Measurements from ENCODE around the gene MTMR6. TPM values are rescaled to one million over a fixed set of nuclear protein-coding genes. Genes with fewer than 3 reads are reported as not detected.
"Not testable (repeated sequence)": the region's sequence is repeated elsewhere in the genome, so short reads cannot be mapped to it uniquely, and the experiment has no call there.

MTMR6 gene
- total RNA-seq, 4 donors from 2014 or later = 19.9 to 28.4 (median 23.6) TPM

DNA sequence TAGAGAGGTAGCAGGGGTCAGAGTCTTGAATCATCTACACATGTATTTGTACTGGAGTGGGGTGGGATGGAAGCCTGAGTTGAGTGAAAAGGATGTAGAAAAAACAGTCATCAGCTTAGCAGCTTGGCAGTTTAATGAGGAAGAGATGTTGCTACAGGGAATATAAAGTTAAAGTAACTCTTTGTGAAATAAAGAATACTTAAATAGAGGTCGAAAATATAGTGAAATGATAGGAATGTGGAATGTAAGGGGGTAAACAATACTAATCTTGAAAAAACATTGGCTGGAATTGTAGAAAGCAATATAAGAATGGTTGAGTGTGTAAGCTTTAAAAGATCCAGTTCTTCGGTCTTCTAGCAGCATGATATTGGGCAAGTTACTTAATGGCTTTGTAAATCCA lies 36.8 kb upstream of the MTMR6 start:
- DNase-seq (ENCODE audit: extremely low spot score) = no peak
- Histone ChIP-seq H3K27ac (replicated peaks in 1 of 4) (no peak overlapping the region), H3K27me3 (no peaks in the 10 kb centered on the region), H3K4me3 (no peak overlapping the region), H3K4me1 (no peaks in the 10 kb centered on the region), H3K9me3 (no peaks in the 10 kb centered on the region), H3K36me3 (peaks cover 50 to 88% (median 70%) of the 10 kb centered on the region in 4 donors)
- 87% methylated on average over 2 of the region's 2 CpGs for WGBS
- intact Hi-C loops (cut with DNase I) = no loop called here
- TF ChIP-seq POLR2A (IDR thresholded peaks at IDR 0.05; ENCODE audit: low read depth) = no peak
- no peak for TF ChIP-seq EP300 (IDR thresholded peaks at IDR 0.05)
- TF ChIP-seq POLR2AphosphoS5 (IDR thresholded peaks at IDR 0.05) = no peak
- TF ChIP-seq, protein P1, sequence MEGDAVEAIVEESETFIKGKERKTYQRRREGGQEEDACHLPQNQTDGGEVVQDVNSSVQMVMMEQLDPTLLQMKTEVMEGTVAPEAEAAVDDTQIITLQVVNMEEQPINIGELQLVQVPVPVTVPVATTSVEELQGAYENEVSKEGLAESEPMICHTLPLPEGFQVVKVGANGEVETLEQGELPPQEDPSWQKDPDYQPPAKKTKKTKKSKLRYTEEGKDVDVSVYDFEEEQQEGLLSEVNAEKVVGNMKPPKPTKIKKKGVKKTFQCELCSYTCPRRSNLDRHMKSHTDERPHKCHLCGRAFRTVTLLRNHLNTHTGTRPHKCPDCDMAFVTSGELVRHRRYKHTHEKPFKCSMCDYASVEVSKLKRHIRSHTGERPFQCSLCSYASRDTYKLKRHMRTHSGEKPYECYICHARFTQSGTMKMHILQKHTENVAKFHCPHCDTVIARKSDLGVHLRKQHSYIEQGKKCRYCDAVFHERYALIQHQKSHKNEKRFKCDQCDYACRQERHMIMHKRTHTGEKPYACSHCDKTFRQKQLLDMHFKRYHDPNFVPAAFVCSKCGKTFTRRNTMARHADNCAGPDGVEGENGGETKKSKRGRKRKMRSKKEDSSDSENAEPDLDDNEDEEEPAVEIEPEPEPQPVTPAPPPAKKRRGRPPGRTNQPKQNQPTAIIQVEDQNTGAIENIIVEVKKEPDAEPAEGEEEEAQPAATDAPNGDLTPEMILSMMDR (IDR thresholded peaks at IDR 0.05) = no peak

DNA sequence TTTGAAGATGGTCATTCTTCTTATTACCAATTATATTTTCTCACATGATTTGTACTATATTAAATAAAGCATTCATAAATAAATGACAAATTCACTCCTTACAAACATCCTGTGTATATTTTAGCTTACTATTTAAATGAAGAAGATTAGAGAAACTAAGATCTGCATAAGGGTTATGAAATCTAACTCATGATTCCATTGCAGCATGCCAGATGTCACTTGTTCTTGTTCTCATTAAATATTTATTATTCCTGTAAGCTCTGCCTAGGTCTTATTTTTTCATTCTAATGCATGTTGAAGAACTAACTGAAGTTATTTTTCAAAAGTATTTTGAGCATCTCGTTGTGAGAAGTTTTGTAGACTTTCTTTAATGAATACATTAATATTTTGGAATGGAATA lies 32.5 kb upstream of the MTMR6 start:
- no peak overlapping the region for H3K4me3 ChIP-seq
- TF ChIP-seq, protein P1 (IDR thresholded peaks at IDR 0.05) = no peak
- no peak for TF ChIP-seq POLR2AphosphoS5 (IDR thresholded peaks at IDR 0.05)
- TF ChIP-seq EP300 (IDR thresholded peaks at IDR 0.05) = no peak
- no peak for TF ChIP-seq POLR2A (IDR thresholded peaks at IDR 0.05; ENCODE audit: low read depth)
- DNase-seq (ENCODE audit: extremely low spot score) = no peak
- H3K9me3 ChIP-seq = no peaks in the 10 kb centered on the region
- peaks cover 28 to 81% (median 51%) of the 10 kb centered on the region in 4 donors for H3K36me3 ChIP-seq
- intact Hi-C loops (cut with DNase I) = no loop called here
- H3K27me3 ChIP-seq = no peaks in the 10 kb centered on the region
- 79% methylated on average over 1 of the region's 1 CpG for whole genome bisulfite sequencing
- no peak overlapping the region for H3K27ac ChIP-seq (replicated peaks in 1 of 4)
- no peaks in the 10 kb centered on the region for H3K4me1 ChIP-seq

DNA sequence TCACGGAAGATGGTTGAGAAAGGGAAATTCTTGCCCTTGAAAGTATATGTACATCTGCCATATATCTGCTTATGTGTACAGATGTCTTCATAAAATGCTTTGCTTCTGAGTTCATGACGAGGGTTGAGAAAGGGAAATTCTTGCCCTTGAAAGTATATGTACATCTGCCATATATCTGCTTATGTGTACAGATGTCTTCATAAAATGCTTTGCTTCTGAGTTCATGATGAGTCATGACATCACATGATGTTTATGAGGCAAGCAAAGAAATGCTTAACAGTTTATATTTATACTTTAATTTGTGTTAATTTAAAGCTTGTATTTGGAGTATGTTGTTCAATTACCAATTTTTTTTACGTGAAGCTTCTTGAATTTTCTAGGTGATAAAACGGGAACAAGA lies 31.7 kb upstream of the MTMR6 start:
- H3K4me1 ChIP-seq; H3K27me3 ChIP-seq; DNase-seq (ENCODE audit: extremely low spot score); H3K9me3 ChIP-seq; intact Hi-C loops (cut with DNase I); H3K4me3 ChIP-seq; H3K27ac ChIP-seq (replicated peaks in 1 of 4): not testable (repeated sequence)
- 92% methylated on average over 4 of the region's 4 CpGs for WGBS
- peaks cover 30 to 81% (median 55%) of the 10 kb centered on the region in 4 donors for H3K36me3 ChIP-seq

DNA sequence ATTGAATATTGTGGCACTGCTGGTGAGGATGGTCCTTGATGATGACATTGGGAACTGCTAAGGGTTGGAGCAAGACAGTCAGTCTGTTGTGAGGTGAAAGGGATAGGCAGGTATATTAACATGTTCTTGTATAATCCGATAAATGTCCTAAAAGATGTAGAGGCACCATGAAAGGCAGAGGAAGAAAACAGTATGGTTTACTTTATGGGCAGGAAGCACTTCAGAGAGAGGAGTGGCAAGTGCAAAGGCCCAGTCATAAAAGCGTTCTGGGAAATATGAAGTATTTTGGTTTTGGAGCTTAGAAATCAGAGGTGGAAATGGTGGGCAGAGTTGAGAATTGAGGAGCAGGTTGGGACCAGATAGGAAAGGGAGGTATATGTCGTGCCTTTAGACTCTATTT lies 23.6 kb upstream of the MTMR6 start:
- no peak for DNase-seq (ENCODE audit: extremely low spot score)
- Histone ChIP-seq H3K27me3 (no peaks in the 10 kb centered on the region), H3K9me3 (no peaks in the 10 kb centered on the region), H3K4me1 (peaks cover 0 to 14% (median under 1%) of the 10 kb centered on the region in 4 donors), H3K36me3 (peaks cover 28 to 82% (median 68%) of the 10 kb centered on the region in 4 donors), H3K4me3 (no peak overlapping the region), H3K27ac (replicated peaks in 1 of 4) (no peak overlapping the region)
- intact Hi-C loops (cut with DNase I) = no loop called here
- WGBS = 96% methylated on average over 3 of the region's 3 CpGs
- TF ChIP-seq, protein P1 (IDR thresholded peaks at IDR 0.05) = no peak
- TF ChIP-seq POLR2AphosphoS5 (IDR thresholded peaks at IDR 0.05) (no peak), EP300 (IDR thresholded peaks at IDR 0.05) (no peak), POLR2A (IDR thresholded peaks at IDR 0.05; ENCODE audit: low read depth) (no peak)

DNA sequence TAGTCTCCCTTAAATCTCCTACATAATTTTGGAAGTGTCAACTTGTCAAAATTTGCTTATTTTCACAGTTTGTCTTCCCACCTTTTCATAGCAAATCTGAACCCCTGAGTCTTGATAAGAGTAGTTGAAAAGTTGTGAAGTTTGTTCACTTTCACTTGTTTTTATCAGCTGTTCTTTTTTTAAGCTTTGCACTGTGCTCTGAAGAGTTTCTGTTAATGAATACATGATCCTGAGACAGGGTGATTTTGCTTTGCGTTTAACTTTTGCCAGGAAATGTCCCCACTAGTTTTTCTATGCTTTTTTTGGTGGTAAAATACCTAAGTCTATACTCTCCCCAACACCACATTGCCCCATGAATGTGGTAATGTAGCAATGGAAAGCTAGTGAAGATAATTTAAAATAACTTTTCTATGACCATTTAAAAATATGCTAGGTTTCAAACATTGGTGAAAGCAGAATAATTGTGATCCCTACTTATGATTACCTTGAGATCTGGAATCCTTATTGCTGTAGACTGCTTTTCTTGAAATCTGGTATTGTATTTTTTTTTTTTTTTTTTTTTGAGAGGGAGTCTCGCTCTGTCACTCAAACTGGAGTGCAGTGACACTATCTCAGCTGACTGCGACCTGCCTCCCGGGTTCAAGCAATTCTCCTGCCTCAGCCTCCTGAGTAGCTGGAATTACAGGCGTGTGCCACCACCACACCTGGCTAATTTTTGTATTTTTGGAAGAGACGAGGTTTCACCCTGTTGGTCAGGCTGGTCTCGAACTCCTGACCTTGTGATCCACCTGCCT lies 19.6 kb upstream of the MTMR6 start:
- H3K4me1 ChIP-seq = peaks cover 13 to 33% (median 24%) of the 10 kb centered on the region in 4 donors
- no peaks in the 10 kb centered on the region for H3K9me3 ChIP-seq
- no peaks in the 10 kb centered on the region for H3K27me3 ChIP-seq
- TF ChIP-seq EP300 (IDR thresholded peaks at IDR 0.05) = no peak
- TF ChIP-seq, protein P1 (IDR thresholded peaks at IDR 0.05) = no peak
- no peak for TF ChIP-seq POLR2AphosphoS5 (IDR thresholded peaks at IDR 0.05)
- no peak for TF ChIP-seq POLR2A (IDR thresholded peaks at IDR 0.05; ENCODE audit: low read depth)
- peaks cover 0 to 46% (median 34%) of the 10 kb centered on the region in 4 donors for H3K36me3 ChIP-seq
- DNase-seq (ENCODE audit: extremely low spot score) = no peak
- intact Hi-C loops (cut with DNase I) = no loop called here
- H3K4me3 ChIP-seq = no peak overlapping the region
- 86% methylated on average over 7 of the region's 7 CpGs for WGBS
- H3K27ac ChIP-seq (replicated peaks in 1 of 4) = no peak overlapping the region
